H9 (cell line): Measurements from ENCODE around the gene GABRR3. TPM values are rescaled to one million over a fixed set of nuclear protein-coding genes. Genes with fewer than 3 reads are reported as not detected.

Experiments used
- DNase-seq: peaks from one replicate; pipeline ENCODE4 v3.0.0-alpha.2; 2017
- H2AFZ ChIP-seq: one replicate; pipeline ENCODE4 v1.6.1; 2013; ENCODE audit warnings: mild to moderate bottlenecking, low read length, control low read depth, moderate library complexity
- H2AK5ac ChIP-seq: 2 replicates; pipeline ENCODE4 v1.6.1; 2013; ENCODE audit warnings: low read length, control low read depth, mixed read lengths; ENCODE audit not compliant: insufficient read length
- H2BK120ac ChIP-seq: one replicate; pipeline ENCODE4 v1.6.1; 2013; ENCODE audit warnings: low read depth, mild to moderate bottlenecking, low read length, control low read depth, inconsistent platforms; ENCODE audit not compliant: poor library complexity, severe bottlenecking
- H2BK12ac ChIP-seq: 2 replicates; pipeline ENCODE4 v1.6.1; 2013; ENCODE audit warnings: low read length, control low read depth, mixed read lengths, low read depth; ENCODE audit not compliant: insufficient read length
- H2BK15ac ChIP-seq: 2 replicates; pipeline ENCODE4 v1.6.1; 2013; ENCODE audit warnings: low read depth, low read length, control low read depth
- H2BK20ac ChIP-seq: one replicate; pipeline ENCODE4 v1.6.1; 2013; ENCODE audit warnings: low read depth, mild to moderate bottlenecking, low read length, control low read depth, inconsistent platforms; ENCODE audit not compliant: poor library complexity, severe bottlenecking
- H2BK5ac ChIP-seq: 2 replicates; pipeline ENCODE4 v1.6.1; 2013; ENCODE audit warnings: low read length, control low read depth, mixed read lengths; ENCODE audit not compliant: insufficient read length
- H3K14ac ChIP-seq: 2 replicates; pipeline ENCODE4 v1.6.1; 2013; ENCODE audit warnings: low read length, control low read depth; ENCODE audit not compliant: insufficient read depth
- H3K18ac ChIP-seq: 2 replicates; pipeline ENCODE4 v1.6.1; 2013; ENCODE audit warnings: low read depth, mild to moderate bottlenecking, mixed read lengths, low read length, control low read depth; ENCODE audit not compliant: insufficient read length
- H3K23ac ChIP-seq: 2 replicates; pipeline ENCODE4 v1.6.1; 2013; ENCODE audit warnings: low read length, control low read depth, mixed read lengths, low read depth; ENCODE audit not compliant: insufficient read length
- H3K23me2 ChIP-seq: 2 replicates; pipeline ENCODE4 v1.6.1; 2013; ENCODE audit warnings: low read depth, mild to moderate bottlenecking, mixed read lengths, low read length, control low read depth; ENCODE audit not compliant: insufficient read length, poor library complexity, severe bottlenecking
- H3K27ac ChIP-seq: 2 replicates; pipeline ENCODE4 v1.5.1; 2013; ENCODE audit warnings: low read length, control low read depth, mixed read lengths, low read depth; ENCODE audit not compliant: insufficient read length
- H3K27me3 ChIP-seq: 2 replicates; pipeline ENCODE4 v1.6.1; 2013; ENCODE audit warnings: low read length, control low read depth, inconsistent platforms; ENCODE audit not compliant: insufficient read depth
- H3K4ac ChIP-seq: 2 replicates; pipeline ENCODE4 v1.6.1; 2013; ENCODE audit warnings: low read depth, mild to moderate bottlenecking, control low read depth, inconsistent platforms, low read length, moderate library complexity
- H3K4me1 ChIP-seq: 2 replicates; pipeline ENCODE4 v1.6.1; 2013; ENCODE audit warnings: low read length, control low read depth, inconsistent platforms; ENCODE audit not compliant: insufficient read depth
- H3K4me2 ChIP-seq: 2 replicates; pipeline ENCODE4 v1.6.1; 2013; ENCODE audit warnings: low read length, control low read depth, mixed read lengths; ENCODE audit not compliant: insufficient read length, insufficient read depth
- H3K56ac ChIP-seq: 2 replicates; pipeline ENCODE4 v1.6.1; 2013; ENCODE audit warnings: low read depth, mild to moderate bottlenecking, mixed read lengths, low read length, control low read depth; ENCODE audit not compliant: insufficient read length
- H3K79me1 ChIP-seq: 2 replicates; pipeline ENCODE4 v1.6.1; 2013; ENCODE audit warnings: low read depth, mild to moderate bottlenecking, moderate library complexity, low read length, control low read depth, inconsistent platforms; ENCODE audit not compliant: insufficient read depth, poor library complexity, severe bottlenecking
- H3K79me2 ChIP-seq: 2 replicates; pipeline ENCODE4 v1.6.1; 2013; ENCODE audit warnings: low read length, control low read depth, inconsistent platforms; ENCODE audit not compliant: insufficient read depth
- H3K9ac ChIP-seq: 2 replicates; pipeline ENCODE4 v1.6.1; 2013; ENCODE audit warnings: low read length, control low read depth, mixed read lengths; ENCODE audit not compliant: insufficient read length; ENCODE audit errors: extremely low read depth
- H3K9me3 ChIP-seq: one replicate; pipeline ENCODE4 v1.6.1; 2013; ENCODE audit warnings: low read depth, low read length, inconsistent platforms; ENCODE audit not compliant: control insufficient read depth
- H3T11ph ChIP-seq: one replicate; pipeline ENCODE4 v1.6.1; 2013; ENCODE audit warnings: mild to moderate bottlenecking, low read length, control low read depth, inconsistent platforms
- H4K20me1 ChIP-seq: one replicate; pipeline ENCODE4 v1.6.1; 2013; ENCODE audit not compliant: control insufficient read depth, insufficient read length, insufficient read depth
- H4K5ac ChIP-seq: 2 replicates; pipeline ENCODE4 v1.6.1; 2013; ENCODE audit warnings: low read depth, mild to moderate bottlenecking, mixed read lengths, low read length, control low read depth; ENCODE audit not compliant: insufficient read length
- H4K8ac ChIP-seq: replicated peaks from 2 replicates; pipeline ENCODE4 v1.6.1; 2013; ENCODE audit warnings: low read length, control low read depth, mixed read lengths, low read depth; ENCODE audit not compliant: insufficient read length
- H4K91ac ChIP-seq: 2 replicates; pipeline ENCODE4 v1.6.1; 2013; ENCODE audit warnings: low read depth, mild to moderate bottlenecking, moderate library complexity, mixed read lengths, low read length, control low read depth; ENCODE audit not compliant: insufficient read length
- H3K27ac Mint-ChIP-seq, 3 experiments: 2 replicates in 2 of 3; 3 replicates in 1 of 3; pipeline ENCODE4 v1.8.0; 2020 to 2021; ENCODE audit warnings: mixed read lengths in 3 of 3, mild to moderate bottlenecking in 1 of 3, moderate library complexity in 1 of 3
- H3K27me3 Mint-ChIP-seq: 2 replicates; pipeline ENCODE4 v1.8.0; 2021; ENCODE audit warnings: low read depth, mild to moderate bottlenecking, moderate library complexity, mixed read lengths
- H3K36me3 Mint-ChIP-seq, 3 experiments: 2 replicates in 2 of 3; 3 replicates in 1 of 3; pipeline ENCODE4 v1.8.0; 2020 to 2021; ENCODE audit warnings: low read depth in 3 of 3, mixed read lengths in 3 of 3; ENCODE audit not compliant: insufficient read depth in 1 of 3
- H3K4me1 Mint-ChIP-seq, 2 experiments: 2 replicates each; pipeline ENCODE4 v1.8.0; 2020; ENCODE audit warnings: mixed read lengths in 2 of 2
- H3K4me3 Mint-ChIP-seq, 2 experiments: 2 replicates in 1 of 2; 3 replicates in 1 of 2; pipeline ENCODE4 v1.8.0; 2020 to 2021; ENCODE audit warnings: mild to moderate bottlenecking in 2 of 2, mixed read lengths in 2 of 2, moderate library complexity in 1 of 2
- H3K9me3 Mint-ChIP-seq, 2 experiments: 2 replicates in 1 of 2; 3 replicates in 1 of 2; pipeline ENCODE4 v1.8.0; 2020; ENCODE audit warnings: mild to moderate bottlenecking in 2 of 2, mixed read lengths in 2 of 2, moderate library complexity in 1 of 2
- CTCF ChIP-seq: fragments of 200-600 bp; sonication (generic); conservative IDR thresholded peaks from 3 replicates; pipeline ENCODE4 v1.8.0; 2021; ENCODE audit warnings: antibody characterized with exemption, mild to moderate bottlenecking
- WGBS: extraction: QIAGEN DNeasy Blood & Tissue Kit; methylation state at CpG from one replicate; pipeline ENCODE4 v1.1.7; 2013; ENCODE audit warnings: missing lambda C conversion rate, low lambda C conversion rate, mixed read lengths; ENCODE audit not compliant: insufficient read length; ENCODE audit errors: extremely low coverage; 5-methylcytosine and 5-hydroxymethylcytosine counted together
- total RNA-seq: library from RNA; stranded (reverse); gene quantifications from 2 replicates; pipeline ENCODE4 v1.2.1, GENCODE V29; 2021

GABRR3 gene
- total RNA-seq, 1 experiment from 2014 or later = not detected

- DNase-seq = no peak
- Histone ChIP-seq H3K14ac (no peak overlapping the region), H3K79me2 (no peaks in the 10 kb centered on the region), H3K9ac (no peak overlapping the region), H3T11ph (no peak overlapping the region), H2AFZ (no peak overlapping the region), H2BK120ac (peak overlapping the region; percentile 31), H2BK12ac (no peak overlapping the region), H4K20me1 (no peaks in the 10 kb centered on the region), H2BK5ac (no peak overlapping the region), H3K56ac (no peak overlapping the region), H3K79me1 (no peaks in the 10 kb centered on the region), H3K23me2 (no peaks in the 10 kb centered on the region), H4K8ac (no peak overlapping the region), H4K91ac (no peak overlapping the region), H3K4ac (no peak overlapping the region), H4K5ac (no peak overlapping the region), H2BK15ac (no peak overlapping the region), H3K27ac (no peak overlapping the region), H3K23ac (no peak overlapping the region), H2AK5ac (no peak overlapping the region), H3K4me1 (no peaks in the 10 kb centered on the region), H3K18ac (no peak overlapping the region), H3K27me3 (no peaks in the 10 kb centered on the region), H3K9me3 (no peaks in the 10 kb centered on the region), H2BK20ac (no peak overlapping the region), H3K4me2 (no peak overlapping the region)
- Mint-ChIP-seq H3K36me3 (no peaks in the 10 kb centered on the region), H3K4me1 (peaks cover 0 to 2% of the 10 kb centered on the region in 2 experiments; a peak in 2 of 4 replicates), H3K27ac (no peak overlapping the region), H3K27me3 (no peaks in the 10 kb centered on the region), H3K9me3 (no peaks in the 10 kb centered on the region), H3K4me3 (no peak overlapping the region)
- WGBS = no CpG with 5 or more reads among the region's 2 CpGs
- no peak for TF ChIP-seq CTCF
These were observed 31.7 kb downstream of the GABRR3 start for GRCh38 chr3:98003306-98003969.
